Stimulated activated naive CD8-positive, alpha-beta T cell treated with anti-CD3 and anti-CD28 coated beads, Interleukin-15, Interleukin-2, amounts not matched to agents 100 U/mL and 50 U/mL, for 24 hours (primary cell): ENCODE results near the gene B3GNT7.
"Not testable (repeated sequence)": the region's sequence is repeated elsewhere in the genome, so short reads cannot be mapped to it uniquely, and the experiment has no call there.

Source experiments
- ATAC-seq: fragments of 150-1000 bp; cut with Tn5 transposase; one replicate; pipeline ENCODE4 v1.10.0; 2021
- DNase-seq: peaks from one replicate; pipeline ENCODE4 v3.0.0; 2021

Gene B3GNT7

GRCh38 chr2:231395188-231396057 is at the start of gene B3GNT7:
Gene B3GNT7, plus strand, starts transcription at chr2:231395710. Its CDS starts 94 bp downstream, at chr2:231395804.
- ATAC-seq (no peak), DNase-seq (peak; percentile 15)

GRCh38 chr2:231347081-231347480 is 48.4 kb upstream of the B3GNT7 start:
- ATAC-seq = no peak
- DNase-seq = no peak

- DNase-seq (no peak), ATAC-seq (no peak)
Measured at GRCh38 chr2:231347638-231348037, 47.9 kb upstream of the B3GNT7 start.

- ATAC-seq (no peak), DNase-seq (no peak)
Measured at GRCh38 chr2:231348173-231348572, 47.3 kb upstream of the B3GNT7 start.

GRCh38 chr2:231348704-231349373 is 46.7 kb upstream of the B3GNT7 start:
- ATAC-seq (no peak), DNase-seq (no peak)

GRCh38 chr2:231349374-231349735 is 46.2 kb upstream of the B3GNT7 start:
- not testable (repeated sequence) for ATAC-seq, DNase-seq

GRCh38 chr2:231351648-231352047 is 43.9 kb upstream of the B3GNT7 start:
- DNase-seq (no peak), ATAC-seq (no peak)

GRCh38 chr2:231353469-231353868 is 42.0 kb upstream of the B3GNT7 start:
- no peak for ATAC-seq
- no peak for DNase-seq

GRCh38 chr2:231355508-231356465 is 39.7 kb upstream of the B3GNT7 start:
- ATAC-seq (no peak), DNase-seq (no peak)

GRCh38 chr2:231356466-231356844 is 39.1 kb upstream of the B3GNT7 start:
- ATAC-seq (no peak), DNase-seq (no peak)

- no peak for ATAC-seq
- DNase-seq = no peak
Measured at GRCh38 chr2:231357048-231357447, 38.5 kb upstream of the B3GNT7 start.

- ATAC-seq = no peak
- no peak for DNase-seq
Measured at GRCh38 chr2:231357931-231358330, 37.6 kb upstream of the B3GNT7 start.

- ATAC-seq (no peak), DNase-seq (no peak)
Measured at GRCh38 chr2:231359441-231359840, 36.1 kb upstream of the B3GNT7 start.

GRCh38 chr2:231359948-231360347 is 35.6 kb upstream of the B3GNT7 start:
- ATAC-seq (no peak), DNase-seq (no peak)

- ATAC-seq = no peak
- DNase-seq = no peak
Measured at GRCh38 chr2:231360401-231360800, 35.1 kb upstream of the B3GNT7 start.

- no peak for DNase-seq
- ATAC-seq = no peak
Measured at GRCh38 chr2:231360881-231361371, 34.6 kb upstream of the B3GNT7 start.

GRCh38 chr2:231361701-231362554 is 33.6 kb upstream of the B3GNT7 start:
- DNase-seq (peak; percentile 20), ATAC-seq (peak; percentile 55)

GRCh38 chr2:231362555-231363184 is 32.8 kb upstream of the B3GNT7 start:
- ATAC-seq (no peak), DNase-seq (no peak)

GRCh38 chr2:231364061-231364460 is 31.4 kb upstream of the B3GNT7 start:
- ATAC-seq (no peak), DNase-seq (no peak)

GRCh38 chr2:231364961-231365810 is 30.3 kb upstream of the B3GNT7 start:
- DNase-seq (no peak), ATAC-seq (no peak)
